GM21825 (cell line): ENCODE results near the gene CAPSL.
"Not testable (repeated sequence)": the region's sequence is repeated elsewhere in the genome, so short reads cannot be mapped to it uniquely, and the experiment has no call there.

Experiments
- ATAC-seq: cut with Tn5 transposase; IDR thresholded peaks from one replicate; pipeline ENCODE4 v1.9.1; 2021; ENCODE audit warnings: mild to moderate bottlenecking, moderate library complexity; ENCODE audit not compliant: unreplicated experiment

The CAPSL gene

DNA sequence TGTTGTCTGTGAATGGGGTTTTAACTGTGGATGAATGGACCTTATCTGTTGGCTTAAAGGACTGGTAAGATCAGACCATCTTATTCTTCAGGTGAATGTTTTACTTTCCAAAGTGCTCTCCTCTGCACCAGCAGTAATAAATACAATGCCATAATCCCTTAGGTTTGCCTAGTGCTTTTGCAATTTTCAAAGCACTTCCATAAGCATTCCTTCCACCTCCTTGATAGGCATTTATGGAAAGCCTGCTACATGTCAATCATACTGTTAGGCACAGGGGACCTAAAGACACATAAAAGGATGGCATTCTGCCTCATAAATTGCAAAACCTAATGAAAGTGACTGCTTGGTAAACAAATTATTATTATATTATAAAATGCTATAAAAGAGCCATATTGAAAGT lies 60.3 kb downstream of the CAPSL start:
- ATAC-seq = no peak

DNA sequence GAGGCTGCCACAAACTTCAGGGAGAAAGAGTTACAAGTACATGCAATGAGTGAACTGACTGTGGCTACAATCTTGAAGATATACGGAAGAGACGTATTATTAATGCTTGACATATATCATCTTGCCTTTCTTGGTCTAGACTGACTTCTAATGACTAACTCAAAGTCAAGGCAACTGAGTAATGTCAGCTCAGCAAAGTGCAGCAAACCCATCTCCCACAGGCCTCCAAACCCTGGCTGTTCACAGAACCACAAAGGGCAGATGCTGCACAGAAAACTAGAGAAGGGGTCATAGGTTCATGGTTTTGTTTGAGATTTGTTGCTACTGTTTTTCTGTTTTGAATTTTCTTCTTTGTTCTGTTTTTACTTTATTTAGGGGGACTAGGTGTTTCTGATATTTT lies 60.8 kb downstream of the CAPSL start:
- no peak for ATAC-seq

- no peak for ATAC-seq
Measured at GRCh38 chr5:35876922-35877321, 61.5 kb downstream of the CAPSL start.

- ATAC-seq = no peak
Measured at GRCh38 chr5:35876454-35876853, 62.0 kb downstream of the CAPSL start.

DNA sequence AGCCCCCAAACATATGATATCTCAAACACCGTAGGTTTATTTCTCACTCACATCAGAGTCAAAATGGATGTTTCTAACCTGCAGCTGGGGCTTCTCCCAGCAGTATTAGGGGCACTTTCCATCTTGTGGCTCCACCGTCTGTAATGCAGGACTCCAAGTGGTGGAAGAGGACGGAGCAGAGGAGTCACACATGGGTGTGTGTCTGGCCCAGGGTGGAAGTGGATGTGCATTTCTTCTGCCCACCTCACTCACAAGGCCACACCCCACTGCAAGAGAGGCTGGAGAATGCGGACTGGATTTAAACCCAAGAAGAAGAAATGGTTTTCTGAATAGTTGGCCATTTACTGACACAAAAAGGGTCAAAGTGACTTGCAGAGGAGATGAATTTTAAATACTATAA lies 67.8 kb downstream of the CAPSL start:
- no peak for ATAC-seq

DNA sequence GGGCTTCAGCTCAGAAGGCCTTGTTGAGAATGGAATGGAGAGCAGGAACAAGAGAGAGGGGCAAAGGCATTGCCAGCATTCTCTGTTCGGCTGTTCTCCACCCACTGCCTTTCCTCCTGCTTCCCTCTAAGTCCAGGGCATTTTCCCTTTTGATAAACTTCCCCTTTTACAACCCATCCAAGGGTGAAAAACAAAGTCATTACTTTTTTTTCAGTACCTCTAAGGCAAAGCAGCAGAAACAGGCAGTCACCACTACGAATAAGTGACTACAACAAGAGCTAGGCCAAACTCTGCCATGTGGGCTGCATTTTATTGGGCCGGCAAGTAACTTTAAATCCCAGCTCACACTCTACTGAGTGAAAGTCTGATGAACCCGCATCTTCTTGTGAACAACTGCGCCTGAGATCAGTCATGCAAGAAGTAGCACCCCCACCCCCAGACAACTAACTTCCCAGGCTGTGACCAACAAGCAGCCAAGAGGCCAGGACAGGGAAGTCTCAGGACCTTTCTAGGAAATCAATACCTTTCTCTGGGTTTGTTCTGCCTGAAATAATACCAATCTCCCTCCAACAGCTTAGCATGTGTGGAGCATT lies 68.6 kb downstream of the CAPSL start:
- no peak for ATAC-seq

GRCh38 chr5:35867998-35868397 lies 70.4 kb downstream of the CAPSL start:
- no peak for ATAC-seq

GRCh38 chr5:35863159-35863558 lies 75.3 kb downstream of the CAPSL start:
- ATAC-seq = no peak

GRCh38 chr5:35862126-35862525 lies 76.3 kb downstream of the CAPSL start:
- ATAC-seq = no peak

- ATAC-seq = no peak
Measured at GRCh38 chr5:35861718-35862117, 76.7 kb downstream of the CAPSL start.

- no peak for ATAC-seq
Measured at GRCh38 chr5:35860686-35861085, 77.7 kb downstream of the CAPSL start.

GRCh38 chr5:35859101-35859661 lies 79.2 kb downstream of the CAPSL start:
- no peak for ATAC-seq

GRCh38 chr5:35857606-35858205 lies 80.7 kb downstream of the CAPSL start:
- no peak for ATAC-seq

DNA sequence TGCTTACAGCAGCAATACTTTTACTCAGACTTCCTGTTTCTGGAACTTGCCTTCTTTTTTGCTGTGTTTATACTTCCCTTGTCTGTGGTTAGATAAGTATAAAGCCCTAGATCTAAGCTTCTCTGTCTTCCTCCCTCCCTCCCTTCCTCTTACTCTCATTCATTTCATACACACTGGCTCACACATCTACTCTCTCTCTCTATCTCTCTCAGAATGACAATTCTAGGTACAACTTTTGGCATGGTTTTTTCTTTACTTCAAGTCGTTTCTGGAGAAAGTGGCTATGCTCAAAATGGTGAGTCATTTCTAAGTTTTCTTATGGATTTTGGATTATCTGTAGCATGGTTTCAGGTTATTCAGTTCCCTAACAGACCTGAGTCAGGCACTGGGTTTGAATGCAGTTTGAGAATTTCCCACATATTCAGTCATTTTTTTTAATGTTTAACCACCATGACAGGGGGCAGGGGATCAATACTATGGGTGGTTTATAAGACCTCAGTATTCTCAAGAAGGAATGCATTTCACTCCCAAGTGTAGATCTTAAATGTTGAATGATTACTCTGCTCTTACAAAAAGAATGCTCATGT lies 81.6 kb downstream of the CAPSL start, which contains the start of gene IL7R:
TSS of gene IL7R (plus strand) at position 127 of the 587 bp plus-strand sequence. CDS start at position 214, 87 bp downstream.
- no peak for ATAC-seq

- not testable (repeated sequence) for ATAC-seq
Measured at GRCh38 chr5:35856186-35856764, 82.1 kb downstream of the CAPSL start.

GRCh38 chr5:35855187-35855586 lies 83.2 kb downstream of the CAPSL start:
- no peak for ATAC-seq
